GM21619 (cell line): ENCODE results near the gene THEMIS2.
"Not testable (repeated sequence)": the region's sequence is repeated elsewhere in the genome, so short reads cannot be mapped to it uniquely, and the experiment has no call there.

Experiments used
- ATAC-seq: cut with Tn5 transposase; IDR thresholded peaks from one replicate; pipeline ENCODE4 v1.9.1; 2021; ENCODE audit not compliant: unreplicated experiment

THEMIS2 gene

GRCh38 chr1:27862671-27863537 lies 9.4 kb upstream of the THEMIS2 start:
- no peak for ATAC-seq

GRCh38 chr1:27863538-27863915 lies 8.8 kb upstream of the THEMIS2 start:
- no peak for ATAC-seq

DNA sequence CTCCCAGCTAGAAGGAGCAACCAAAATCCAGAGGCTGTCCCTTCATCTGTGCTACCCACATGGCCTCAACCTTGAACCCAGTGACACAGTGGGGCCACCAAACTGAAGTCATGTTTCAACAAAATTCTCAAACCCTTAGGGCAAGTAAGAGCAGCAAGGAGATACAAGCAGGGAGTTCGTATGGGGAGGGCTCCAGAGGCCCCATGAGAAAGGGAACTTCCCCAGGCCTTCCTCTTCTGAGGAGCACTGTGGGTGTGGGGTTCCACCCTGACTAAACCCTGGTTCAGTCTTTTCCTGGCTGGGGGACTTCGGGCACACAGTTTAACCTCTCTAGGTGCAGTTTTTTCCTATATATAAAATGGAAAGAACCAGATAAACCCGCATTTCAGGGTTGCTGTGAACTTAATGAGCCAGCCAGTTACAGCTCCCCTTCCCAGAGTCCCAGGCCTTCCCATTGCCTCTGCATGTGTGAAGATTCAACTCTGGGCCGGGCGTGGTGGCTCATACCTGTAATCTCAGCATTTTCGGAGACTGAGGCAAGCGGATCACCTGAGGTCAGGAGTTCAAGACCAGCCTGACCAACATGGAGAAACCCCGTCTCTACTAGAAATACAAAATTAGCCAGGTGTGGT lies 8.0 kb upstream of the THEMIS2 start:
- no peak for ATAC-seq

DNA sequence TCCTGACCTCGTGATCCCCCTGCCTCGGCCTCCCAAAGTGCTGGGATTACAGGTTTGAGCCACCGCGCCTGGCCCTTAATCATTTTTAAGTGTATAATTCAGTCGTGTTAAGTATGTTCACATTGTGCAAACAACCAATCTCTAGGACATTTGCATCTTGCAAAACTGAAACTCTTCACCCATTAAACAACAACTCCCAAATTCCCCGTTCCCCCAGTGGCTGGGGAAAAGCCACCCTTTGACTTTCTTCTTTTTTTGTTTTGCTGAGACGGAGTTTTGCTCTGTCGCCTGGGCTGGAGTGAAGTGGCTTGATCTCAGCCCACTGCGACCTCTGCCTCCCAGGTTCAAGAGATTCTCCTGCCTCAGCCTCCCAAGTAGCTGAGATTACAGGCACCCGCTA lies 6.5 kb upstream of the THEMIS2 start:
- no peak for ATAC-seq

GRCh38 chr1:27868556-27868931 lies 3.8 kb upstream of the THEMIS2 start:
- ATAC-seq, result no peak

- no peak for ATAC-seq
Measured at GRCh38 chr1:27868932-27869718, 3.2 kb upstream of the THEMIS2 start.

GRCh38 chr1:27869719-27870085 lies 2.6 kb upstream of the THEMIS2 start:
- no peak for ATAC-seq

DNA sequence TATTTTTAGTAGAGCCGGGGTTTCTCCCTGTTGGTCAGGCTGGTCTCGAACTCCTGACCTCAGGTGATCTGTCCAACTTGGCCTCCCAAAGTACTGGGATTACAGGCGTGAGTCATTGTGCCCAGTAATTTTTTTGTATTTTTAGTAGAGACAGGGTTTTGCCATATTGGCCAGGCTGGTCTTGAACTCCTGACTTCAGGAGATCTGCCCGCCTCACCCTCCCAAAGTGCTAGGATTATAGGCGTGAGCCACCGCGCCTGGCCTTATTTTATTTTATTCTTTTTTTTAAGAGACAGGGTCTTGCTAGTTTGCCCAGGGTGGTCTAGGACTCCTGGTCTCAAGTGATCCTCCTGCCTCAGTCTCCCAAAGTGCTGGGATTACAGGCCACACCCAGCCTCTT lies 1.3 kb upstream of the THEMIS2 start:
- not testable (repeated sequence) for ATAC-seq

GRCh38 chr1:27872802-27873551 lies 633 bp downstream of the THEMIS2 start:
- no peak for ATAC-seq

DNA sequence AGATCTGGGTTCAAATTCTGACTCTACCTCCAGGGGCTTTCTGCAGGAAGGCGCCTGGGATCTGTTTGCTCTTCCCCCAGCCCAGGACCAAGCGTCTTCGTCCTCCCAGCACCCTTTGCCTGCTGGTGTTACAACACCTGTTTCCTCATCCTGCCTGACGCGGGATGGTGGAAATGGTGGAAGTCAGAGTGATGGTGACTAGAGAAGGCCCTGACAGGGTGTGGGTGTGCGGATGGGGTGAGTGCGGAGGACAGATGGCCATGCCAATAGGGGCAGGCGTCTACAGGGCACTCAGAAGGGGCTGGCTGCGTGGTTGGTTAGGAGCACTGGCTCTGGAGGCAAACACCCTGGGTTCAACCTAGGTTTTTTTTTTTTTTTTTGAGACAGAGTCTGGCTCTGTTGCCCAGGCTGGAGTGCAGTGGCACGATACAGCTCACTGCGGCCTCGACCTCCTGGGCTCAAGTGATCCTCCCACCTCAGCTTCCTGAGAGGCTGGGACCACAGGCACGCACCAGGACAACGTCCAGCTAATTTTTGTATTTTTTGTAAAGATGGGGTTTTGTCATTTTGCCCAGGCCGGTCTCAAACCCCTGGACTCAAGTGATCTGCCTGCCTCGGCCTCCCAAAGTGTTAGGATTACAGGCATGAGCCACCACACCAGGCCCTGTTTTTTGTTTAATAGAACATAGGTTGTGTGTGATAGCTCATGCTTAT lies 1.5 kb downstream of the THEMIS2 start:
- no peak for ATAC-seq

DNA sequence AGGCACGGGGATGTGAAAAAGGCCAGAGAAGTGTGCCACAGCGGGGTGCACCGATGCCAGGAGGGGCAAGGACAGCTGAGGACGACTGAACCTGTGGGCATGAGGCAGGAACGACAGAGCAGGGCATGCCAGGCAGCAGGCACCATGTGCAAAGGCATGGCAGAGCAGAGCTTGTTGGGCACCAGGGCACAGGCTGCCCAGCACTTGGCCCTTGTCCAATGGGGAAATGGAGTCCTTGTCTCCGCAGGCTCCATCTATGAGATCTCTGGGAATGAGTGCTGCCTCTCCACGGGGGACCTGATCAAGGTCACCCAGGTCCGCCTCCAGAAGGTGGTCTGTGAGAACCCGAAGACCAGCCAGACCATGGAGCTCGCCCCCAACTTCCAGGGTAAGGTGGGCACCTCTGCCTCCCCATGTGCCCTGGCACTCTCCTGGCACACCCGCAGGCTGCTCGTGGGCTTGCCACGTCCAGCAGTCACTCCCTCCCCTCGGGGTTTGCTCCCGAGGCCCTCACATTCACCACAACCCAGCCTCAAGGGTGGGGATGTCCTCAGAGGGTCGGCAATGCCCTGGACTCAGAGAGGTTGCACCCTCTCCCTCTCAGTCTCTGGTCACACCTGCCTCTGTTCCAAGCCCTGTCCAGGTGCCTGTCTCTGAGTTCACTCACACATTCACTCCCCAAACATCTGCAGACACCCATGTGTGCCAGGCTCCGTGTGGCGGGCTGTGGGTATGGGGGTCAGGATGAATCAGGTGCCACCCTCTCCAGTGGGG lies 4.2 kb downstream of the THEMIS2 start:
- no peak for ATAC-seq

DNA sequence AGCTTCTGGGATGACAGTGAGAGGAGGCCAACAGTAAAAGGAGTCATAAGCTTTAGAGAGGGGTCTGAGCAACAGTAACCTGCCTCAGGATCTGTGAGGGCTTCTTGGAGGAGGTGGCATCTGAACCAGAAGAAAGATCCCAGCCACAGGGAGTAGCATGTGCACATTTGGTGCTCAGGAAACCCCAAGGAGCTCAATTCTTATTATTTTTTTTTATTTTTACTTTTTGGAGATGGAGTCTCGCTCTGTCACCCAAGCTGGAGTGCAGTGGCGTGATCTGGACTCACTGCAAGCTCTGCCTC lies 4.7 kb downstream of the THEMIS2 start:
- no peak for ATAC-seq

DNA sequence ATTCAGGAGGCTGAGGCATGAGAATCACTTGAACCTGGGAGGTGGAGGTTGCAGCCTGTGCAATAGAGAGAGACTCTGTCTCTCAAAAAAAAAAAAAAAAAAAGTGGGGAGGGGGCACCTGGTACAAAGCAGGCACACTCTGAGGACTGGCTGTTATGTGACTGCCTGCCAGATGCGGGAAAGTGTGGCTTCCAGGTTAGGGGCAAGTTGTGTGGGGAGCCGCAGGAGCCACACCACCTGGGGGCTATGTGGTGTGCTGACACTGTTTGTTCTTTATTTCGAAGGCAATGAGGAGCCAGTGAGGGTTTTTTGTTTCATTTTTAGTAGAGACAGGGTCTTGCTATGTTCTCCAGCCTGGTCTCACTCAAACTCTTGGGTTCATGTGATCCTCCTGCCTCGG lies 5.7 kb downstream of the THEMIS2 start:
- ATAC-seq, result no peak

DNA sequence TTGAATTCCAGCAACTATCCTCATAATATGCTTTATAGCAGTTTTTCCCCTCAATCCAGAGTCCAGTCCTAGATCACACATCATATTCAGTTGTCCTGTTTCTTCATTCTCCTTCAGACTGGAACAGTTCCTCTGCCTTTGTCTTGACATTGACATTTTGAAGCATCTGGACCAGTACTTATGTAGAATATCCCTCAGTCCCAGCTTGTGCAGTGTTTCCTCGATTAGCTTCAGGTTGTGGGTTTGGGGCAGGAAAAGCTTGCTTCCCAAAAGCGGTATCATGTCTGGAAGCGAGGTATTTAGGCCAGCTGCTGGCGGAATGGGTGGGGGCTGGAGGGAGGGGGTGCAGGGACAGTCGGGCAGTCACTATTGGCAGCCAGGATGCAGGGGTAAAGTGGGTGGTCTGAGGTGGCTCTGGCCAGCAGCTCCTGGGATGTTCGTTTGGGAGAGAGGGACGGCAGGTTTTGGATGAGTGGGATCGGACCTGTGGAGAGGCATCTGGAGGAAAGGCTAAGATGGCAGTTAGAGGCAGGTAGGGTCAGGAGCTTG lies 6.5 kb downstream of the THEMIS2 start:
- ATAC-seq, result no peak

DNA sequence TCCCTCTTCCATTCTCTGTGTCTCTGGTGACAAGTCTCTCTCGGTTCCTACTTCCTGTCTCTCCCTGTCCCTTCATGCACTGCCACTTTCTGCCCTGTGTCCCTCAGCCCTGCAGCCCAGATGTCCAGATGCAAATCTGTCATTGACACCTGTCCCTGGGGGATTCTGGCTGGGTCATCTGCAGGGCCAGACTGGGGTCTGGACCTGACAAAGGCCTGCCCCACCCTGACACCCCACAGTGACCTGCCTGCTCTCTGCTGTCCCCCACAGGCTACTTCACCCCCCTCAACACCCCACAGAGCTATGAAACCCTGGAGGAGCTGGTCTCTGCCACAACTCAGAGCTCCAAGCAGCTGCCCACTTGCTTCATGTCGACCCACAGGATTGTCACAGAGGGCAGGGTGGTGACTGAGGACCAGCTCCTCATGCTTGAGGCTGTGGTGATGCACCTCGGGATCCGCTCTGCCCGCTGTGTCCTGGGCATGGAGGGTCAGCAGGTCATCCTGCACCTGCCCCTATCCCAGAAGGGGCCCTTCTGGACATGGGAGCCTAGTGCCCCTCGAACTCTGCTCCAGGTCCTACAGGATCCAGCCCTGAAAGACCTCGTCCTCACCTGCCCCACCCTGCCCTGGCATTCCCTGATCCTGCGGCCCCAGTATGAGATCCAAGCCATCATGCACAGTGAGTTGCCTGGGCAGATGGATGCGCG lies 7.2 kb downstream of the THEMIS2 start:
- no peak for ATAC-seq

DNA sequence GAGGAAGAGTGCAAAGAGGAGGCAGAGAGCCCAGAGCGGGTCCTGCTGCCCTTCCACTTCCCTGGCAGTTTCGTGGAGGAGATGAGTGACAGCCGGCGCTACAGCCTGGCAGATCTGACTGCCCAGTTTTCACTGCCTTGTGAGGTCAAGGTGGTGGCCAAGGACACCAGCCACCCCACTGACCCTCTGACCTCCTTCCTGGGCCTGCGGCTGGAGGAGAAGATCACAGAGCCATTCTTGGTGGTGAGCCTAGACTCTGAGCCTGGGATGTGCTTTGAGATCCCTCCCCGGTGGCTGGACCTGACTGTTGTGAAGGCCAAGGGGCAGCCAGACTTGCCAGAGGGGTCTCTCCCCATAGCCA lies 10.2 kb downstream of the THEMIS2 start:
- ATAC-seq, result no peak

- ATAC-seq, result no peak
Measured at GRCh38 chr1:27883536-27883935, 11.2 kb downstream of the THEMIS2 start.

DNA sequence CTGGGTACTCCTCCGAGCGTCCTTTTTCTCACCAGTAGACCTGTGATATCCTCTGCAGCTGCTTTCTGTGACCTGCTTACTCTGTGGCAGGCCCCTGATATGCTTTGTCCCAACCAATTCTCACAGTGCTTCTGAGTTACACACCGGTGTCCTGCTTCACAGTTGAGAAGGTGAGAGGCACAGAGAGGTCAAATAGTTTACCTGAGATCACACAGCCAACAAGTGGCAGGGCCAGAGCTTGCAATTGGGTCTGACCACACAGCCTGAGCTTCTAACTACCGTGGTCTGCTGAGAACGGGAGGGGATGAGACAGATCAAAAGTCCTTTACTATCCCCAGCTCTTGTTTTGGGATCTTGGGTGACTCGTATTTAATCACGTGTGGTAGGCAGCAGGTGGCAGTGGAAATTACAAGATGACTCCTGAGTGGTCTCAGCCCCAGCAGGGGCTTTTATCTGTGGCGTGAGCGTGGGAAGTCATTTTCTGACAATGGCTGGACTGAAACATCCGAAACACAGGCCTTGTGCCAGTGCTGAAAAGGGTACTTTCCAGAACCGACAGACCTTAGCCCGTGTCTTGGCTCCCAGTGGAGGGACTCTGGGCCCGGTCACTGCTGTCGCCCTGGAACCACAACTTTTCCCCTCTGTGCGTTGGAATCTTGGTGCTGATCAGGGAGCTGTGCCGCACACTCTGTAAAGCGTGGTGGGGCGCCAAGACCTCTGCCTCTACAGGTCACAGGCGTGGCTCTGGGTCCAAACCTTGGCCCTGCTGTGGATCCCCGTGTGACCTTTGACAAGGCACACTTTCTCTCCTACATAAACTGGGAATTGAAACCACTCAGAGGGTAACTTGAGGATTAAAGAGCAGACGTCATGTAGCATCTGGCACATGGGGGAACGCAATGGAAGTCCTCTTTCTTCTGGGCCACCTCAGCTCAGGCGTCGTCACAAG lies 11.9 kb downstream of the THEMIS2 start:
- peak; percentile 40 for ATAC-seq
